ENCODE data around the gene CRTAC1.

CRTAC1 gene

DNA sequence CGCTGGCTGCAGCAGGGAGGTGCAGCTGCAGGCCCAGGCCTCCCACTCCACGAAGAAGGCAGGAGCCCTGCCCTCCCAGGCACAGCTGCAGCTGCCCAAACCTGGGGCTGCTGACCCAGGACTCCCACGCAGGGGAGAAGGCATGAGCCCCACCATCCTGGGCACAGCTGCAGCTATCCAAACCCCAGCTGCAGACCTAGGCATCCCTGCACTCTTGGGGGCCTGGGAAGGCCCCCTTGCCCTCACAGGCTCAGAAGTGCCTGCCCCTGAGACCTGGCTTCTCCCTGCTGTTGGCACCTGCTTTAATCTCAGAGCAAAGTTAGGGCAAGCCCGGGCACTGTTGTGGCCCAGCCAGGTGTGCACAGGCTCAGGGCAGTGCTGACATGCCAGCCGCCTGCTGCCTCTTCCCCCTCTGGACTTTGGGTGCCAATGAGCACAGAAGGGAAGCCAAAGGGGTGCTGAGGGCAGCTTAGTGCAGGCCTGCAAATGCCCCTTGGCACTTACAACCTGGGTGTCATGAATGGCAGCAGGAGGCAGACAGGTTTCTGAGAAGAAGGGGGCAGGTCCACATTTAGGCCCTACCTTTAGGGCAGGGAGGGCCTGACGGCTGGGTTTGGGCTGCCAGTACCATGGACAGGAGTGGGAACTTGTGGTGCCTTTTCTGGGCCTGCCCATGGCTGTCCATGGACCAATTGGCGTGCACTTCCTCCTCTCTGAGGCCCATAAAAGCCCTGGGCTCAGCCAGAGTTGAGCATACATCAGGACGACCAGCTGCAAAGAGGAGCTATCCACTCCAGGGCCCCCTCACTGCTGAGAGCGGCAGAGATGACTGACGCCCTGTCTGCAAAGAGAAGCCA, 31.1 kb downstream of the CRTAC1 start:
- no peak overlapping the region for H3K27ac ChIP-seq
- TF ChIP-seq CTCF (conservative IDR thresholded peaks at IDR 0.05), result no peak

GRCh38 chr10:97991871-97992270, 38.5 kb downstream of the CRTAC1 start:
- no peak for TF ChIP-seq CTCF (conservative IDR thresholded peaks at IDR 0.05)
- H3K27ac ChIP-seq, result no peak overlapping the region

DNA sequence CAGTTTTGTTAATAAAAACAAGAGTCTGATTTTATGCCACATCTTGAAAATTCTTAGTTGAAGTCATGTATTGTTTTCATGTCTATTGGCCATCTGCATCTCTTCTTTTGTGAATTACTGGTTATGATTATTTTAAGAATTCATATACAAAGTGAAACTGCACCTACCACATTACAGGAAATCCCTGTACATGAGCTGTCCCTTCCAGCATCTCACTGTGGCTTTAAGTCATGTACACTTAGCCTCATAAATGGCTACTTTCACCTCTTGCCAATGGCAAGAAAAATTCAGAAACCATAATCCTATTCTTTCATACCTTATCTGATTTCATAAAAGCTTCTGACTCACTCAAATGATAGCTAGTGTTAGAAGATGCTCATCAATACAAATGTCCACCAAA, 48.6 kb downstream of the CRTAC1 start:
- H3K27ac ChIP-seq, result no peak overlapping the region
- no peak for TF ChIP-seq CTCF (conservative IDR thresholded peaks at IDR 0.05)

- TF ChIP-seq CTCF (conservative IDR thresholded peaks at IDR 0.05), result no peak
- H3K27ac ChIP-seq, result no peak overlapping the region
These were observed 52.7 kb downstream of the CRTAC1 start for GRCh38 chr10:97977673-97978072.

DNA sequence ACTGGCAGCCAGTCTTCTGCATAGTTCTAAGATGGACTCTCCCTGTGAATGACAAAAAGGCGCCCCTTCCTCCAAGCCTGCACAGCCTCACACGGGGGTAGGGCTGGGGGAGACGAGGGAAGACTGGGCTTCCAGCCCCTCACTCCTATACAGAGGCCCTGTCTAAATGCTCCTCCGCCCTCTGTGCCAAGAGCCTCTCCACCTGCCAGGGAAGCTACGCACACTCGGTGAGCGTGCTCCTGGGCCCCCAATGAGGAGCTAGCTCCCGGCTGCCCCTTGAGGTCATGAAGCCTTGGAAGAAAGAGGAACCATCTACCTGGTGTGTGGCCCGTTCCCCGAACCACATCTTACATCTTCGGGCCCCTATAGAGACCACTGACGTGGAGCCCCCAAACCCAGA, 54.8 kb downstream of the CRTAC1 start:
- H3K27ac ChIP-seq, result no peak overlapping the region
- no peak for TF ChIP-seq CTCF (conservative IDR thresholded peaks at IDR 0.05)

DNA sequence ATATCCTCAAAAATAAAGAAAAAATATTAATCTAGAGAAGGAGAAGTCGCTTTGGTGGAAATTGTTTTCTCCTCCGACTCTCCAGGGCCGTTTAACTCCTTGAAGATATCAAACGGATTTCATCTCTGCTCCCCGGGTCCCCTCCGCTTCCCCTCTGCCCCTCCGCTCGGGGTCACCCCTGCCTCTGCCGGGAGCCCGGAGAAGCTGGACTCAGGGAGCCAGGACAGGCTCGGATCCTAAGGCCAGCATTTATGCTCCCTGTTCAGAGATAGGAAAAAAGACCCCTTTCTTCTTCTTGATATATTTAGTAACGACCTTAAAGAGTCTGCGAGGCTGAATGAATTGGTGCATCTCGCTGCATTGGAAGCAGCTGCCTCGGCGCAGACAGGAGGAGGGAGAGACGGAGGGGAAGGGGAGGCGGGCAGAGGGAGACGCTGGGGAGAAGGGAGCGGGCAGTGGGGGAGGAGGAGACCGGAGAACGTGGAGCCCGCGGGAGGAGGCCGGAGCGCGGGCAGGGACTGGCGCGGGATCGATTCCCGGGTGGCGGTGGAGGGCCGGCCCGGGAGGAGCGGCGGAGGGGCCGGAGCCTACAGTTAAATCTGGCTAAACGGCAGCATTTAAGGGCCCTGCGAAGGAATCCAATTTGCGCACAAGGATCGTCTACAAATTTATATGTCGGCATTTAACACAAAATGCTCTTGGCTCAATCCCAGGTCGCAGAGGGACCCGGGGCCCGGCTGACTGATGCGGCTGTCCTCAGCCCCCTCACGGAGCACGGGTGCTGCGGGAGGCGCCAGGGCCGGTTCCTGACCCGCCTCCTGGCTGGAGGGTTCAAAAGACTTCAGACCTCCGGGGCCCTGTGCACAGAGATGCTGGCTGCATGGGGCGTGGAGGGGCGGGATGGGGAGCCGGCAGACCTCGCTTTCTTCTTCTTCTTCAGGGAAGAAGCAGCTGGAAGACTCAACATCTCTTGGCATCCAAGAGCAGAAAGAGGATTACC, 55.6 kb downstream of the CRTAC1 start:
- no peak overlapping the region for H3K27ac ChIP-seq
- TF ChIP-seq CTCF (conservative IDR thresholded peaks at IDR 0.05), result no peak

DNA sequence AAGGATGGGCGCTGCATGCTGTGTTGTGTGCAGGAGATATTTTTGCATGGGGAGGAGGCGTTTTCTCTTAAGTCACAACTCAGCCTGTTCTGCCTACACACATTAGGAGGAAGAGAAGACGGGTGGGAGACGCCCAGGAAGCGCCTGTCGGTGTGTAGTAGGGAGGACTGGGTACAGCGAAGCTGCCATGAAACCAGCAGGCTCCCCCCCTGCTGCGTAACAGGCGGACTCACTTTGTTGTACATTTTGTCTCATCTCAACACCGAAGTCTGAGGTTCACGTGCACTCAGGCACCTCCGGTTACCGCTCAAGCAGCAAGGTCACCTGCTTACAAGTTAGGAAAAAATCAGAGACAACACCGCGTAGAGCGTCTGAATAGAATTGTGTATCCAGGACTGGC, 56.3 kb downstream of the CRTAC1 start:
- TF ChIP-seq CTCF (conservative IDR thresholded peaks at IDR 0.05), result no peak
- no peak overlapping the region for H3K27ac ChIP-seq
